GM12878 (cell line): ENCODE data around the gene NFAM1. TPM values are rescaled to one million over a fixed set of nuclear protein-coding genes. Genes with fewer than 3 reads are reported as not detected.

ENCODE experiments used
- ASH2L ChIP-seq: fragments of 300-600, 200-600 bp; sonication (generic); IDR thresholded peaks from 2 replicates; pipeline ENCODE4 v1.6.1; 2017; ENCODE audit warnings: low read depth, mild to moderate bottlenecking, borderline replicate concordance
- ATF7 ChIP-seq: fragments of 450-650 bp; IDR thresholded peaks from 2 replicates; pipeline ENCODE4 v1.6.1; 2016; ENCODE audit warnings: low read depth, mild to moderate bottlenecking
- BHLHE40 ChIP-seq, 2 experiments: fragments of 450-650 bp in 1 of 2; IDR thresholded peaks; 2 replicates each; pipeline ENCODE4 v1.6.1; 2011 to 2017; ENCODE audit warnings: low read depth in 2 of 2, borderline replicate concordance in 1 of 2, improper control_type of control experiment in 1 of 2, low read length in 1 of 2, mild to moderate bottlenecking in 1 of 2
- E4F1 ChIP-seq: fragments of 450-650 bp; IDR thresholded peaks from 2 replicates; pipeline ENCODE4 v1.6.1; 2018; ENCODE audit warnings: borderline replicate concordance, mild to moderate bottlenecking; ENCODE audit not compliant: partially characterized antibody
- JUNB ChIP-seq: IDR thresholded peaks from 2 replicates; pipeline ENCODE4 v1.6.1; 2016; ENCODE audit warnings: antibody characterized with exemption, mild to moderate bottlenecking
- NFIC ChIP-seq: IDR thresholded peaks from 2 replicates; pipeline ENCODE4 v1.6.1; 2012; ENCODE audit warnings: low read depth, mild to moderate bottlenecking, inconsistent platforms, low read length, moderate library complexity
- RFX5 ChIP-seq: IDR thresholded peaks from 2 replicates; pipeline ENCODE4 v1.6.1; 2011; ENCODE audit warnings: low read depth, low read length, improper control_type of control experiment
- SPI1 ChIP-seq: IDR thresholded peaks from 2 replicates; pipeline ENCODE4 v1.6.1; 2011; ENCODE audit warnings: low read depth, mild to moderate bottlenecking, low read length, moderate library complexity, borderline replicate concordance; ENCODE audit not compliant: insufficient read depth
- SREBF1 ChIP-seq: IDR thresholded peaks from 2 replicates; pipeline ENCODE4 v1.6.1; 2012; ENCODE audit warnings: mild to moderate bottlenecking, low read length
- WRNIP1 ChIP-seq: IDR thresholded peaks from 2 replicates; pipeline ENCODE4 v1.6.1; 2011; ENCODE audit warnings: low read depth, low read length, improper control_type of control experiment, borderline replicate concordance
- ZNF217 ChIP-seq: fragments of 450-650 bp; IDR thresholded peaks from 2 replicates; pipeline ENCODE4 v1.6.1; 2017; ENCODE audit warnings: antibody characterized with exemption, mild to moderate bottlenecking
- ZNF384 ChIP-seq: IDR thresholded peaks from 2 replicates; pipeline ENCODE4 v1.6.1; 2012; ENCODE audit warnings: low read depth, mild to moderate bottlenecking, low read length, improper control_type of control experiment, borderline replicate concordance
- polyA plus RNA-seq, 11 experiments: library from polyadenylated mRNA; depleted of rRNA in 4 of 11; unstranded in 6 of 11; stranded (reverse) in 5 of 11; fragments of >200 nt; fragmentation: Nextera tagmentation in 4 of 11; fragmentation: Illumina TruSeq in 1 of 11; extraction: Ambion mirVana in 4 of 11; extraction: Trizol in 1 of 11; gene quantifications; 1 replicate in 1 of 11; 2 replicates in 10 of 11; pipeline versions ENCODE4 v1.2.1 to v1.2.3, GENCODE V29; 2011 to 2016; ENCODE audit warnings: inconsistent platforms in 2 of 11, missing spikeins in 2 of 11, low read depth in 1 of 11
- total RNA-seq, 4 experiments: library from RNA; depleted of rRNA in 3 of 4; stranded (reverse); fragments of >200 nt in 3 of 4; fragmentation: Illumina TruSeq in 1 of 4; extraction: Trizol in 1 of 4; gene quantifications; 2 replicates each; pipeline versions ENCODE4 v1.2.1 to v1.2.3, GENCODE V29; 2013 to 2021
- TF ChIP-seq, protein P1 (sequence below): fragments of 450-650 bp; conservative IDR thresholded peaks from 2 replicates; pipeline ENCODE4 v1.6.1; 2017; ENCODE audit warnings: mild to moderate bottlenecking, moderate library complexity
- TF ChIP-seq, protein P2 (sequence below): IDR thresholded peaks from 2 replicates; pipeline ENCODE4 v1.6.1; 2012; ENCODE audit warnings: mild to moderate bottlenecking, low read depth, low read length
- TF ChIP-seq, protein P3 (sequence below): fragments of 450-650 bp; IDR thresholded peaks from 2 replicates; pipeline ENCODE4 v1.6.1; 2018; ENCODE audit warnings: mild to moderate bottlenecking, low read depth, moderate library complexity; ENCODE audit not compliant: partially characterized antibody

NFAM1 gene
- total and polyA plus RNA-seq, 10 of the 15 experiments (the other 5 are each of a cell fraction or from before 2014, with no cell fraction given) = 0.13 to 1.3 (median 0.24) TPM; not detected in 3

GRCh38 chr22:42437488-42438292 lies 5.5 kb upstream of the NFAM1 start (continued):
- TF ChIP-seq, protein P1, sequence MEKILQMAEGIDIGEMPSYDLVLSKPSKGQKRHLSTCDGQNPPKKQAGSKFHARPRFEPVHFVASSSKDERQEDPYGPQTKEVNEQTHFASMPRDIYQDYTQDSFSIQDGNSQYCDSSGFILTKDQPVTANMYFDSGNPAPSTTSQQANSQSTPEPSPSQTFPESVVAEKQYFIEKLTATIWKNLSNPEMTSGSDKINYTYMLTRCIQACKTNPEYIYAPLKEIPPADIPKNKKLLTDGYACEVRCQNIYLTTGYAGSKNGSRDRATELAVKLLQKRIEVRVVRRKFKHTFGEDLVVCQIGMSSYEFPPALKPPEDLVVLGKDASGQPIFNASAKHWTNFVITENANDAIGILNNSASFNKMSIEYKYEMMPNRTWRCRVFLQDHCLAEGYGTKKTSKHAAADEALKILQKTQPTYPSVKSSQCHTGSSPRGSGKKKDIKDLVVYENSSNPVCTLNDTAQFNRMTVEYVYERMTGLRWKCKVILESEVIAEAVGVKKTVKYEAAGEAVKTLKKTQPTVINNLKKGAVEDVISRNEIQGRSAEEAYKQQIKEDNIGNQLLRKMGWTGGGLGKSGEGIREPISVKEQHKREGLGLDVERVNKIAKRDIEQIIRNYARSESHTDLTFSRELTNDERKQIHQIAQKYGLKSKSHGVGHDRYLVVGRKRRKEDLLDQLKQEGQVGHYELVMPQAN = peak; percentile 57
- TF ChIP-seq BHLHE40 (IDR thresholded peaks at IDR 0.05; ENCODE audit: borderline replicate concordance in 1 of 2, low read depth in 2 of 2, low read length in 1 of 2) (peak; percentile 95 to 96), SREBF1 (no peak), WRNIP1 (no peak; the same call in 1 of the 2 replicates), ASH2L (no peak), SPI1 (peak; percentile 89; the same call in 1 of the 2 replicates), RFX5 (no peak; the same call in none of the 2 replicates), NFIC (no peak), ZNF217 (0 out of 2 replicates have a peak, but pooled peaks have one; percentile 22), JUNB (no peak), ATF7 (peak; percentile 68; the same call in 1 of the 2 replicates), E4F1 (peak; percentile 10), ZNF384 (no peak)
- TF ChIP-seq, protein P2, sequence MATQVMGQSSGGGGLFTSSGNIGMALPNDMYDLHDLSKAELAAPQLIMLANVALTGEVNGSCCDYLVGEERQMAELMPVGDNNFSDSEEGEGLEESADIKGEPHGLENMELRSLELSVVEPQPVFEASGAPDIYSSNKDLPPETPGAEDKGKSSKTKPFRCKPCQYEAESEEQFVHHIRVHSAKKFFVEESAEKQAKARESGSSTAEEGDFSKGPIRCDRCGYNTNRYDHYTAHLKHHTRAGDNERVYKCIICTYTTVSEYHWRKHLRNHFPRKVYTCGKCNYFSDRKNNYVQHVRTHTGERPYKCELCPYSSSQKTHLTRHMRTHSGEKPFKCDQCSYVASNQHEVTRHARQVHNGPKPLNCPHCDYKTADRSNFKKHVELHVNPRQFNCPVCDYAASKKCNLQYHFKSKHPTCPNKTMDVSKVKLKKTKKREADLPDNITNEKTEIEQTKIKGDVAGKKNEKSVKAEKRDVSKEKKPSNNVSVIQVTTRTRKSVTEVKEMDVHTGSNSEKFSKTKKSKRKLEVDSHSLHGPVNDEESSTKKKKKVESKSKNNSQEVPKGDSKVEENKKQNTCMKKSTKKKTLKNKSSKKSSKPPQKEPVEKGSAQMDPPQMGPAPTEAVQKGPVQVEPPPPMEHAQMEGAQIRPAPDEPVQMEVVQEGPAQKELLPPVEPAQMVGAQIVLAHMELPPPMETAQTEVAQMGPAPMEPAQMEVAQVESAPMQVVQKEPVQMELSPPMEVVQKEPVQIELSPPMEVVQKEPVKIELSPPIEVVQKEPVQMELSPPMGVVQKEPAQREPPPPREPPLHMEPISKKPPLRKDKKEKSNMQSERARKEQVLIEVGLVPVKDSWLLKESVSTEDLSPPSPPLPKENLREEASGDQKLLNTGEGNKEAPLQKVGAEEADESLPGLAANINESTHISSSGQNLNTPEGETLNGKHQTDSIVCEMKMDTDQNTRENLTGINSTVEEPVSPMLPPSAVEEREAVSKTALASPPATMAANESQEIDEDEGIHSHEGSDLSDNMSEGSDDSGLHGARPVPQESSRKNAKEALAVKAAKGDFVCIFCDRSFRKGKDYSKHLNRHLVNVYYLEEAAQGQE = no peak
- TF ChIP-seq, protein P3, sequence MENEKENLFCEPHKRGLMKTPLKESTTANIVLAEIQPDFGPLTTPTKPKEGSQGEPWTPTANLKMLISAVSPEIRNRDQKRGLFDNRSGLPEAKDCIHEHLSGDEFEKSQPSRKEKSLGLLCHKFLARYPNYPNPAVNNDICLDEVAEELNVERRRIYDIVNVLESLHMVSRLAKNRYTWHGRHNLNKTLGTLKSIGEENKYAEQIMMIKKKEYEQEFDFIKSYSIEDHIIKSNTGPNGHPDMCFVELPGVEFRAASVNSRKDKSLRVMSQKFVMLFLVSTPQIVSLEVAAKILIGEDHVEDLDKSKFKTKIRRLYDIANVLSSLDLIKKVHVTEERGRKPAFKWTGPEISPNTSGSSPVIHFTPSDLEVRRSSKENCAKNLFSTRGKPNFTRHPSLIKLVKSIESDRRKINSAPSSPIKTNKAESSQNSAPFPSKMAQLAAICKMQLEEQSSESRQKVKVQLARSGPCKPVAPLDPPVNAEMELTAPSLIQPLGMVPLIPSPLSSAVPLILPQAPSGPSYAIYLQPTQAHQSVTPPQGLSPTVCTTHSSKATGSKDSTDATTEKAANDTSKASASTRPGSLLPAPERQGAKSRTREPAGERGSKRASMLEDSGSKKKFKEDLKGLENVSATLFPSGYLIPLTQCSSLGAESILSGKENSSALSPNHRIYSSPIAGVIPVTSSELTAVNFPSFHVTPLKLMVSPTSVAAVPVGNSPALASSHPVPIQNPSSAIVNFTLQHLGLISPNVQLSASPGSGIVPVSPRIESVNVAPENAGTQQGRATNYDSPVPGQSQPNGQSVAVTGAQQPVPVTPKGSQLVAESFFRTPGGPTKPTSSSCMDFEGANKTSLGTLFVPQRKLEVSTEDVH = no peak
